ENCODE measurements around the gene CEP89.
"Not testable (repeated sequence)": the region's sequence is repeated elsewhere in the genome, so short reads cannot be mapped to it uniquely, and the experiment has no call there.

CEP89 gene

DNA sequence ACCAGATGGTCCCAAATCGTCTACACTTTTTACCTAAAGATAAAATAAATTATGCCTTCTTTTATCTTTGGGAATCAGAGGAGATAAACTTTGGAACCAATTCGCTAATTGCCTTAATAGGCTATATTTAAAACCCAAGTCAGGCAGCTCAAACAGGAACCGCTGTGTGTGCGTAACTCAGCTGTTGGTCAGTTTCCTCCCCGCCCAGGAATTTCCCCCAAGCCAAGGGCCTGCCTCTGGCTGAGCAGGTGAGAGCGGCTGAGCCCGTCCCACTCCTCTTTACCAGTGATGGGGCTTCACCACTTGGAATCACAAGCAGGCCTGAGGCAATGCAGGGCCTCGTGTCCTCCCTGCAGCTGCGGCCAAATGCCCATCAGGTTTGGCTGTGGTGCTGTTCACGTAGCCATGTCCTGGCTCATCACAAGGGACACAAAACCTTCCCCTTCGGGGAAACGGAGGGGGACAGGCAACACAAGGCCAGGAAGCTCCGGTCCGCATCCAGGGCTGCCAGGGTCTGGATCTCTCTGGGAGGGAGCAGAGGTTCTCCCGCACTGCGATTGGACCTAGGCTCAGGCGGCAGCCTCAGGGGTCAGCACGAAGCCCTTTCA, 101.7 kb downstream of the CEP89 start:
- DNase-seq = no peak

DNA sequence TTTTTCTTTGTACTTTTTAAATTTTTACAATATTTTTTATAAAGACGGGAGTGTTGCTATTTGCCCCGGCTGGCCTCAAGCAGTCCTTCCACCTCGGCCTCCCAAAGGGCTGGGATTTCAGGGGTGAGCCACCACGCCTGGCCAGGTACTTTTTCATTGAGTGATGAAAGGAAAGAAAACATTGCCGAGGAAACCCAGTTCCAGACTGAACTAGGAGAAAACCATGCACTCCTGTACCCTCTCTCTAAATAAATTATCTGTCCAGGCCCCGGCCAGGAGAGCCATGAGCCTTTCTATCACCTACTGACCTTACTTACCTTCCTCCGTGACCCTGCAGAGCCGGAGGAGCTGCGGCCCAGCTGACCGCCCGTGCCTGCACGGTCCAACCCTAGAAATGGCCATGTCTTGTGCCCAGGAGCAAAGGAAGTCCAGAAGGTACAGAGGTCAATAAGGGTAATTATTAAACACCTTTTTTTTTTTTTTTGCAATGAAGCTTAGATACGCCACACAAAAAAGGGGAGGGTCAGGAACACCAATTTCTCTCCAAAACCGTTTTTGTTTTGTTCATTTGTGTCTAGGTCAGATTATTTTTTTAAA, 102.3 kb downstream of the CEP89 start, which contains the start of gene SLC7A9:
TSS of gene SLC7A9 (minus strand) at position 399 of the 597 bp plus-strand sequence. CDS start 1,233 bp downstream, outside the sequence.
- no peak for DNase-seq

DNA sequence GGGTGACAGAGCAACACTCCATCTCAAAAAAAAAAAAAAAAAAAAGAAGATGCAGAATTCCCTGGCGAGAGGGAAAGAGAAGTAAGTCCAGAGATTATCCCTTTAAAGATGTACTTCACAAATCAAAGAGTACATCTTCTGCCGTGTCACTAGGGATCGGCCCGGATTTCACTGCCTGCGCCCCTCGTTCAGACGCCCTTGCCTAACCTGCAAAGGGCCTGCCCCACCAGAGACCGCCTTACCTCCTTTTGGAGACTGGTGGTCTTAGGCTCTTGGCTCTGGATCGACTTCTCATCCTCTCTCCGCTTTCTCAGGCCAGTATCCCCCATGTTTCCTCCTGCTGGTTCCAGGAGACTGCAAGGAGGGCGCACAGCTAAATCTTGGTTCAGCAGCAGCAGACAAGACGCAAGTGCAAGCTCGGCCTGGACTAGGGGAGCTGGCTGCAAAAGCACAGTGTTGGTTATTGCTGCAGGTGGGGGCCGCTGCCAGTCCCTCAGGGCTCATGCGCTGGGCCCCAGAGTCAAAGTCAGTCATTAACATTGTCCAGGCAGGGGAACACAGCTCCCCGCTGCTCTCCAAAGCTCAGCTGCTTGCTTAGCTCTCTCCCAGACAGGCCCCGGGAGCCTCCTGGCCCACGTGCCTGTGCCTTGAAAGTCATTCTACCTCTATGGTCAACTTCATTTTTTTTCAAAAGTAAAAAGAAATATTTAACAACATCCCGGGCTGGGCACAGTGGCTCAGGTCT, 103.4 kb downstream of the CEP89 start:
- DNase-seq = no peak

DNA sequence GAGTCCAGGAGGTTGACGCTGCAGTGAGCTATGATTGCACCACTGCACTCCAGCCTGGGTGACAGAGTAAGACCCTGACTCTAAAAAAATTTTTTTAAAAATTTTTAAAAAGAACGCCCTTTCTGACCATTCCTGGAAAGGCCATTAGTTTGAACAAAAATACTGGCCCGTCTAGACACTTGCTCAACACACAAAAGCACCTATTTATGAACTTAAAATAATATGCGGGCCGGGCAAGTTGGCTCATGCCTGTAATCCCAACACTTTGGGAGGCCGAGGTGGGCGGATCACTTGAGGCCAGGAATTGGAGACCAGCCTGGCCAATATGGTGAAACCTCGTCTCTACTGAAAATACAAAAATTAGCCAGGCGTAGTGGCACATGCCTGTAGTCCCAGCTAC, 104.3 kb downstream of the CEP89 start:
- not testable (repeated sequence) for DNase-seq

DNA sequence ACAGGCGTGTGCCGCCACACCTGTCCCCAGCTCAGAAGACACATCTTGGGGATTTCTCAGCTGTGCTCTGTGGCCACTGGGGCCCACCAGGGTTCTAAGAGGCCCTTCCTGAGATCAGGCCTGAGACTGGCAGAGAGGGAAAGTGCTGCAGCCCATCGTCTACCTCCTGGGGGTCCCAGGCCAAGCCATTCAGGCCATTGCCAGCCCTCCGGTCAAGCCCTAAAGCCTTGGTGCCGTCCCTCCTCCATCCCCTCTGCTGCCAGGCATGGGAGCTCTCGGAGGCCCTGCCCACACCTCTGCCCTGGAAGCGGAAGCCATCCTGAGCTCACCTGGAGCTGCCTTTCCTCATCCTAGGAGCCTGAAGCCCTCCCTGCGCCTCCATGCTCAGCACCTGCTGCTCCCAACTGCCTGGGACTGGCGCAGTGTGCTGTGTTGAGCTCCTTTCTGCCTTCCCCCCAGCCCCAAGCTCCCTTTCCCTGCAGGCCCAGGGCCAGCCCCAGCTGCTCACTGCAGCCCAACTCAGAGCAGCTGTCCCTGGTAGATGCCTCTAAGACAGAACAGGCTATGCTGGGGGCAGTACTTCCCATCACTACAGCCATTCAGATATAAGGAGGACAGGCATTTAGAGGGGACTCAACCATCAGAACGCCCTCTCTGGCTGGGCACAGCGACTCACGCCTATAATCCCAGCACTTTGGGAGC, 105.0 kb downstream of the CEP89 start:
- no peak for DNase-seq

DNA sequence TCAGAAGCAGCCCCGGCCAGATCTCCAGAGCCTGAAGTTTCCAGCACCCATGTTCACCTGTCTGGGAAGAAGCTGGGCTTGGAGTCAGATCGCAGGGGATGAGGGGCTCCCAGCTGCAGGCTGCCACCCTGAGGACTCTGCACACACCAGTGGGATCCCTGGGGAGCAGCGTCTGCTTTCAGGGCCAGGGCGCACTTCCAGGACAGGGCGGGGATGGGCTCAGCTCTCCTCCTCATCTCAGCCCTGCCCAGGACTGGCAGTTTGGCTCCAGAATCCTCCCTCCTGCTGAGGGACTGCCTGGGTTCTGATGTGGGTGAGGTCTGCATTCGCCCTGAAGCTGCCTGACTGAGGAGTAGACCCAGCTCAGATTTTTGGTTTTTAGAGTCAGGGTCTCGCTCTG, 105.7 kb downstream of the CEP89 start:
- DNase-seq = no peak

DNA sequence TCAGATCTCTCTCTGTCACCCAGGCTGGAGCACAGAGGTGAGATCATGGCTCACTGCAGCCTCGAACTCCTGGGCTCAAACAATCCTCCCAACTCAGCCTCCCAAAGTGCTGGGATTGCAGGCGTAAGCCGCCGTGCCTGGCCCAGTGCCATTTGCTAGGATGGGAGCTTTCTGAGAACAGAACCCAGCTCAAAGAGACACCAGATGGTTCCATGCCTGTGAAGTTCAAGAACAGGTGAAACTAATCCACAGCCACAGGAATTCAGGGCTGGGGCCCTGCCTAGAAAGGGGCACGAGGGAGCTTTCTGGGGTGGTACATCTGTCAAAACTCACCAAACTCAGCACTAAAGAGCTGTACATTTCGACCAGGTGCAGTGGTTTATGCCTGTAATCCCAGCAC, 106.4 kb downstream of the CEP89 start:
- no peak for DNase-seq

DNA sequence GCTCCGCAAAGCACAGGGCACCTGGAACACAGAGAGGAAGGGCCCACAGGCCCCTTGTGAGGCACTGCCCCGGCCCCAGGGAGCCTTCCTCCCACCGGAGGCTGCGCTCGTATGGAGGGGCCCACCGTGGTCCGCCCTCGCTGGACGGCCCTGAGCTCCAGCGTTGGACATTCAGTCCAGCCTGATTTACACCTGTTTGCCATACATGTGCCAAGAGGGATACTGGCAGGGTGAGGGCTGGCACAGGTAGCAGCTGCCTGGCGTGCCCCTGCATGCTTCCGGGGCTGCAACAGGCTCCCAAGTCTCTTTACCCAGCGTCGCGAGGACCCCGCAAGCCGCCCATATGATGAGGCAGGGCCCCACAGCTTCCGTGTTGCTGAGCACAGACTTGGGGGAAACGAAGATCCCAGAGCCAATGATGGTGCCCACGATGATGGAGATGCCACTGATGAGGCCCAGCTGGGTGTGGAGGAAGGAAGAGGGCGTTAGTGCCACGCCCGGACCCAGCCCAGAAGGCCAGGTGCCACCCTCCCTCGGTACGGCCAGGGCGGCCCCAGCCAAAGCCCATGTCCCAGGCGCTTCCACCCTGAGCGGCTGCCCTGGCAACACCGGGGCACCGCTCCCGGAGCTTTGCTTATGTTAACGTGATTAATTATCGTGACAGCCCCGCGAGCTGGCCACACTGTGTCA, 107.3 kb downstream of the CEP89 start:
- DNase-seq = no peak

DNA sequence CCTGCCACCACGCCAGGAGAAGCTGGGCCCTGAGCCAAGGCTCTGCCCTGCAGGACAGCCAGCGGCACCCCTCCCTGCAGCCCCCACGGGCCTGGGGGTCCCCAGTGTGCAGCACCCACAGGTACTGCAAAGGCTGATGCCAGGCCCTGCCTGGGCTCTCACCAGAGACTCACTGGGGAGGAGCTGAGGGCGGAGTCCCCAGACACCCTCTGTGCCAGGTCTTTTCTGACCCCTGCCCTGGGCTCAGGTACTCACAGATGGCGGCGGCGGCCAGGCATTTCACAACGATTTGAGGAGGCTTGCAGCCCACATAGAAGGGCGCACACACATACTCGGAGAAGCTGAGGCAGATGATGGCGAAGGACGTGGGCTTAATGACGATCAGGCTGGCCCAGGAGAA, 107.9 kb downstream of the CEP89 start:
- DNase-seq = no peak

DNA sequence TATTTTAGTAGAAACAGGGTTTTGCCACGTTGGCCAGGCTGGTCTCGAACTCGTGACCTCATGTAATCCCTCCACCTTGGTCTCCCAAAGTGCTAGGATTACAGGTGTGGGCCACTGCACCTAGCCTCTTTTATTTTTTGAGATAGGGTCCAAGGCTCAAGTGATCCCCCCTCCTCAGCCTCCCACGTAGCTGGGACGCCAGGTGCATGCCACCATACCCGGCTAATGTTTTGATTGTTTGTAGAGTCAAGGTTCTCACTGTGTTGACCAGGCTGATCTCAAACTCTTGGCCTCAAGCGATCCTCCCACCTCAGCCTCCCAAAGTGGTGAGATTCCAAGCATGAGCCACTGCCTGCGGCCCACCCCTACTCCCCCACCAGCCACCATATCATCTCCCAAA, 108.5 kb downstream of the CEP89 start:
- no peak for DNase-seq

DNA sequence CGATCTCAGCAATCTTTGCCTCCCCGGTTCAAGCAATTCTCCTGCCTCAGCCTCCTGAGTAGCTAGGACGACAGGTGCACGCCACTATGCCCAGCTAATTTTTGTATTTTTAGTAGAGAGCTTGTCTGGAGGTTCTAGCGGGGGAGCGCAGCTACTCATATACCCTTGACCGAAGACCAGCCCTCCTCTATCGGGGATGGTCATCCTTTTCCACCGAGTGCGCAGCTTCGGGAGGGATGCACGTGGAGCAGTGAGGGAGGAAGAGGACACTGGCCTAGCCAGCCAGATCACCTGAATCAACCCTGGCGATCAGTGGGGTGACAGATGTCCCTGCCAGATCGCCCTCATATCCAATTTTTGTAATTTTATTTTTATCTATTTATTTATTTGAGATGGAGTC, 109.0 kb downstream of the CEP89 start:
- no peak for DNase-seq

DNA sequence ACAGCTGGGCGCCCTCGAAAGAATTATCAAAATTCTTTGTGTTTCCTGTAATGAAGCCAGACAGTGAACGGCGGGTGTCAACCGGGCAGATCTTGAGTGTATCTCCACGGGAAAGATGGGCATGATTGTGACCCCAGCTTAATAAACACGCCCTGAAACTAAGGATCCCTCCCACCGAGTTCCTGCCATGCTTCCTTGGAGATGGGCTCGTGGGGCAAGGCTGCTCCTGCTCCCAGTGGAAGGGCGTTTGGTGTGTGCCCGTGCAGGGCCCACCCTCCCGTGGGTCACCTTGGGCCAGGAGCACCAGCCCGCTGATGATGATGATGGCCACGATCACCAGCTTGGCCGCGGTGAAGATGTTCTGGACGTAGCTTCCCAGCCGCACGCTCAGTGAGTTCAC, 109.6 kb downstream of the CEP89 start:
- no peak for DNase-seq

DNA sequence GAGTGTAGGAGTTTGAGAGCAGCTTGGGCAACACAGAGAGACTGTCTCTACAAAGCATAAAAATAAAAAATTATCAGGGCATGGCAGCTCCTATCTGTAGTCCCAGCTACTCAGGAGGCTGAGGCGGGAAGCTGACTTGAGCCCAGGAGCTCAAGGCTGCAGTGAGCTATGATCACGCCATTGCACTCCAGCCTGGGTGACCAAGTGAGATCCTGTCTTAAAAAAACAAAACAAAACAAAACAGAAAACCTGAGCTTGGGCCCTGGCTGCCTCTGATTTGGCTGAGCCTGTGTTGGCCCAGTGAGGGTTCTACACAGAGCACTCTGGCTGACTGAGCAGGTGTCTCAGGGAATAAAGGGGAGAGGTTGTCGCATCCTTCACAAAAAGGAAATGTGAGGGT, 110.2 kb downstream of the CEP89 start:
- no peak for DNase-seq

DNA sequence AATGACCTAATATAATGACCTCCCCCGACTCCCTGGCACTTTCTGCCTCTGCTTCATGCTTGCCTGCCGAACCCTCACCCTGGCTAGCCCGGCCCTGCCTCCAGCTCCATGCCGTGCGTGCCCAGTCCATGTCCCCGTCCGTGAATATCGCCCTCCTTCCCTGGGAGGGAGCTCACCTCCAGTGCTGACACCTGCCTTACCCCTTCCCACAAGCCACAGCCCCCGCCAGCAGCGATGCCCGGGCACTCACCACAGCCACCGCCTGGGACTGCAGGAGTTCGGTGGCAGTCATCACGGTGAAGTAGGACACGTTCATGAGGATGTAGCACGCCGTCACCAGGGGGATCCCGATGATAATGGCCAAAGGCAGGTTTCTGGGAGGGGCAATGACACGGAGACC, 112.2 kb downstream of the CEP89 start:
- DNase-seq = no peak

DNA sequence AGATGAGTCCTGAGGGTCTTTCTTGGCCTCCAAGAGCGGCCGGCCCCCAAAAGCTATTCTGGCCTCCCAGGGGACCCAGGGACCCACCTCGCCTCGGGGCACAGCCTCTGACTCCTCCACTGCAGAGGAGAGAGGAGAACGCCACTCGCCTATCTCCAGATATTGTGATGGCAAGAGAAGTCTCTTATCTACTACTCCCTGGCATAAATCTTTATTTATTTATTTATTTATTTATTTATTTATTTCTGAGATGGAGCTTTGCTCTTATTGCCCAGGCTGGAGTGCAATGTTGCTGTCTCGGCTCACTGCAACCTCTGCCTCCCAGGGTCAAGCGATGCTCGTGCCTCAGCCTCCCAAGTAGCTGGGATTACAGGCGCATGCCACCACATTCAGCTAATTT, 113.2 kb downstream of the CEP89 start:
- no peak for DNase-seq

DNA sequence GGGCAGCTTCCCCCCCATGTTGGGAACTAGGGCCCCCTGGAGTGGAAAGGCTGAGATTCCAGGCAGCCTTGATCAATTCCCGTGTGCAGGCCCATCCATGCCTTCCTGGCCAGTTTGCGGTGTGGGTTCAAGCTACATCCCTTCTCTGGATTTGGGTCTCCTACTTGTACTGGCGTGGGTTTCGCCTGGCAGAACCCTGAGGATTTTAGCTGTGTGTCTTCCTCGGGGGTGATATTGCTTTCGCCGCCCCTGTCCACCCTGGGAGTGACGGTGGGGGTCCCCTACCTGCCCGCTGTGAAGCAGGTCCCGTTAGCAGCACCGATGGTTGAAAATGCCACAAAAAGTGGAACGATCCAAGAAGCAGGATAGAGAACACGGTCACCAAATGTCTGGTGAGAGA, 113.6 kb downstream of the CEP89 start:
- DNase-seq = no peak

DNA sequence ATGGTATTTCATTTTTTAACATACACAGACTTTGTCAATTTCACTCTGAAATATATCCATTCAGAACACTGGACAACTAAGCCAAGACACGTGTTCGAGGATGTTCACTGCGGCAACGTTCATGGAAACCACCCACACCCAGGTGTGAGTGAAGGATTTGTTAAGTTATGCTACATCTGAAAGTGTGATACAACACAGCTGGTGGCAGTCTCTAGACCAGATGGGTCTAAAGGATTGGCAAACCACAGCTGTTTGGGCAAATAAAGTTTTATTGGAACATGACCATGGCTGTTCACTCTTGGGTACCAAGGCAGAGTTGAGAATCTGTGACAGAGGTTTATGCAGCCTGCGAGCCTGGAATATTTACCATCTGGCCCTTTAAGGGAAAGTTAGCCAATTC, 114.2 kb downstream of the CEP89 start:
- DNase-seq = no peak

DNA sequence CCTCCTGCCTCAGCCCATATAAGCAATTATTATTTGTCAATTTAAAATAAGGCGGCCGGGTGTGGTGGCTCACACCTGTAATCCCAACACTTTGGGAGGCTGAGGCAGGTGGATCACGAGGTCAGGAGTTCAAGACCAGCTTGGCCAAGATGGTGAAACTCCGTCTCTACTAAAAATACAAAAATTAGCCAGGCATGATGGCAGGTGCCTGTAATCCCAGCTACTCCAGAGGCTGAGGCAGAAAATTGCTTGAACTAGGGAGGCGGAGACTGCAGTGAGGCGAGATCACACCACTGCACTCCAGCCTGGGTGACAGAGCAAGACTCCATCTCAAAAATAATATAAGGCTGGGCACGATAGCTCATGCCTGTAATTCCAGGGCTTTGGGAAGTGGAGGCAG, 114.9 kb downstream of the CEP89 start:
- DNase-seq = not testable (repeated sequence)

DNA sequence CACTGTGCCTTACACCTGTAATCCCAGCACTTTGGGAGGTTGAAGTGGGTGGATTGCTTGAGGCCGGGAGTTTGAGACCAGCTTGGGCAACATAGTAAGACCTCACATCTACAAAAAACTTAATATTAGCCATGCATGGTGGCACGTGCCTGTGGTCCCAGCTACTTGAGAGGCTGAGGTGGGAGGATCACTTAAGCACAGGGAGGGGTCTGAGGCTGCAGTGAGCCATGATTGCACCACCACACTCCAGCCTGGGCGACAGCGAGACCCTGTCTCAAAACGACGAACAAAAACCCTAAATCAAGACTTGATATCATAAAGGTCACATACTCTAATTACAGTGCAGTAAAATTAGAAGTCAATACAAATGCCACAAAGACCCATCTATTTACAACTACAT, 119.5 kb downstream of the CEP89 start:
- no peak for DNase-seq

DNA sequence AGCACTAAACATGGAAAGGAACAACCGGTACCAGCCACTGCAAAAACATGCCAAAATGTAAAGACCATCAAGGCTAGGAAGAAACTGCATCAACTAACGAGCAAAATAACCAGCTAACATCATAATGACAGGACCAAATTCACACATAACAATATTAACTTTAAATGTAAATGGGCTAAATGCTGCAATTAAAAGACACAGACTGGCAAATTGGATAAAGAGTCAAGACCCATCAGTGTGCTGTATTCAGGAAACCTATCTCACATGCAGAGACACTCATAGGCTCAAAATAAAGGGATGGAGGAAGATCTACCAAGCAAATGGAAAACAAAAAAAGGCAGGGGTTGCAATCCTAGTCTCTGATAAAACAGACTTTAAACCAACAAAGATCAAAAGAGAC, 123.7 kb downstream of the CEP89 start:
- not testable (repeated sequence) for DNase-seq

DNA sequence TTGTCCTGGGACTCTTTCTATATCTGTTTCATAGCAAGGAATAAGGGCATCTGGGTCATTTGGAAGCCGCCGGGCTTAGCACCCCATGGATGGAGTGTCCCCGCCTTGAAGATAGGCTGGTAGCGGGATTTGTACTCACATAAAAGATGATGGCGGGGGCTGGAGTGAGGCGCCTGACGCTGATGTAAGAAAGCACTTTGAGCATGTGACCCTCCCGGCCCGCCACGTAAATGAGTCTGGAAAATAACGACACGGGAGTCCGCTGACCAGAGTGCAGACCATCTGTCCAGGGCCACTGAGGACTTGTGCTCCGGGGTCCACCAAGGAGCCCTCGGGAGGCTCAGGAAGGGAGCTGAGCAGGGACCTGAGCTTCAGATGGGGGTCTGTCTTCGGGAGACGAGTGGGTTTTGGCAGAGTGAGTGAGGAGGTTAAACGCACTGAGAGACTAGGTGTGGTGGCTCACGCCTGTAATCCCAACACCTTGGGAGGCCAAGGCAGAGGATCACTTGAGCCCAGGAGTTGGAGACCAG, 128.0 kb downstream of the CEP89 start:
- DNase-seq = no peak

DNA sequence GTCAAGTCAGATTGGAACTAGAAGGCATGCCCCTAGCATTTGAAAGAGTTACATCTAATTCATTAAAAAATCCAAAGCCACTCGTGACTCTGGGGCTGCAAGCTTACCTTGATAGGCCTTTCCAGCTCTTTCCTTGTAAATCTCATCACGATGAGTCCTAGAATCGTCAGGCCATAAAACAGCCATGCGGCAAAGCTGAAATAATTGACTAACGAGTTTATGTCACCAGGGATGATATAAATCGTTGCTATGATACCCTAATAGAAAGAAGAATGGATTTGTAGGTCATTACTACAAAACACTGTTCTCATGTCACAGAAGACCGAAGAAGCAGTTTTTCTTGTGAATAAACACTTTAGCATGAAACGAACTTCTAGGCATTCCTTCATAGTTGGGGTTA, 129.7 kb downstream of the CEP89 start:
- DNase-seq = no peak
